Keratinocyte (primary cell): ENCODE data around the gene RBM44.

Experiments
- EZH2 ChIP-seq: IDR thresholded peaks from one replicate; pipeline ENCODE4 v1.6.1; 2012; ENCODE audit warnings: inconsistent platforms, mild to moderate bottlenecking, low read length, moderate library complexity
- TF ChIP-seq, protein P1 (sequence below), 3 experiments: IDR thresholded peaks in 1 of 3; conservative IDR thresholded peaks in 1 of 3; optimal IDR thresholded peaks in 1 of 3; 2 replicates in 2 of 3; 3 replicates in 1 of 3; pipeline versions ENCODE3 to v1.5.1; 2011; ENCODE audit warnings: low read length in 3 of 3, mild to moderate bottlenecking in 3 of 3, moderate library complexity in 2 of 3, control low read depth in 1 of 3, inconsistent platforms in 1 of 3; ENCODE audit not compliant: insufficient read depth in 2 of 3; ENCODE audit errors: extremely low read depth in 1 of 3

DNA sequence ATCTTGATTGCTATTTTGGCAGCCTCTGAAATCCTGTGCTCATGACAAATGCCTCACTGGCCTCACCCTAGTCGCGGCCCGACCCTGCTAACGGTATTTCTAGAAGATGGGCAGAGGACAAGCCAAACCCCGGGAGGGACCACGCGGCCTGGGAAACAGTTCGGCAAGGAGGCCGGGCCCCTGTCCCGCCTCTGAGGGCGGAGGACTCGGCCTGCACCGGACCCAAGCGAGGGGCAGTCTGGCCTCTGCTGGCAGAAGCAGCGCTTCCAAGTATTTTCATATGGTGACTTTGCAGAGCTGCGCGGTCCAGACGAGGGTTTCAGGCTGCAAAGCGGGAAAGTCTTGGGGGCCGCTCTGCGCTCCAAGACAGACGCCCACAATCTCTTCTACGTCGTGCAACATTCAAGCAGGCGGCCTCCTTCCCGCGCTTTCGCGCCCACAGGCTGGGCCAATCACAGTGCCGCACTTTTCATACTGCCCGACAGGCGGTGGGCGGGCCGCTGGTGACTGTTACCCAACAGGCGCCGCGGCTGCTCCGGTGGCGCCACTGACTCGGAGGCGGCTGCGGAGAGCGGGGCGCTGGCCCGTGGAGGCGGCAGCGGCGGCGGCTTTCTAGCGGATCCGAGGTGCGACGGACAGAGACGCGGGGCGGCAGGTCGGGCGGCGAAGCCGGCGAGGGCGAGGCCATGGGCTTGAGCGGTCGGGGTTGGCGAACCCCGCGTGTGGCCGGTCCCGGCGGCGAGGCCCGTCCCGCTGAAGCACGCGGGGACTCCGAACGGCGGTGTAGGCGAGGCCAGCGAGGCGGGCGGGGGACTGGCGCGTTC lies at the start of gene RBM44:
- TF ChIP-seq, protein P1, sequence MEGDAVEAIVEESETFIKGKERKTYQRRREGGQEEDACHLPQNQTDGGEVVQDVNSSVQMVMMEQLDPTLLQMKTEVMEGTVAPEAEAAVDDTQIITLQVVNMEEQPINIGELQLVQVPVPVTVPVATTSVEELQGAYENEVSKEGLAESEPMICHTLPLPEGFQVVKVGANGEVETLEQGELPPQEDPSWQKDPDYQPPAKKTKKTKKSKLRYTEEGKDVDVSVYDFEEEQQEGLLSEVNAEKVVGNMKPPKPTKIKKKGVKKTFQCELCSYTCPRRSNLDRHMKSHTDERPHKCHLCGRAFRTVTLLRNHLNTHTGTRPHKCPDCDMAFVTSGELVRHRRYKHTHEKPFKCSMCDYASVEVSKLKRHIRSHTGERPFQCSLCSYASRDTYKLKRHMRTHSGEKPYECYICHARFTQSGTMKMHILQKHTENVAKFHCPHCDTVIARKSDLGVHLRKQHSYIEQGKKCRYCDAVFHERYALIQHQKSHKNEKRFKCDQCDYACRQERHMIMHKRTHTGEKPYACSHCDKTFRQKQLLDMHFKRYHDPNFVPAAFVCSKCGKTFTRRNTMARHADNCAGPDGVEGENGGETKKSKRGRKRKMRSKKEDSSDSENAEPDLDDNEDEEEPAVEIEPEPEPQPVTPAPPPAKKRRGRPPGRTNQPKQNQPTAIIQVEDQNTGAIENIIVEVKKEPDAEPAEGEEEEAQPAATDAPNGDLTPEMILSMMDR (optimal IDR thresholded peaks at IDR 0.05 in 1 of 3, IDR thresholded peaks at IDR 0.05 in 1 of 3, conservative IDR thresholded peaks at IDR 0.05 in 1 of 3; ENCODE audit: extremely low read depth in 1 of 3, insufficient read depth in 2 of 3, low read length in 3 of 3): no peak
- no peak for TF ChIP-seq EZH2
